Lung (tissue), 12 donors: ENCODE data around the gene UGT1A3. TPM values are rescaled to one million over a fixed set of nuclear protein-coding genes. Genes with fewer than 3 reads are reported as not detected.

ENCODE experiments used
- ATAC-seq: fragments of 200-7000 bp; cut with Tn5 transposase; one replicate; pipeline ENCODE4 v1.9.1; 2020; ENCODE audit warnings: moderate number of reproducible peaks; ENCODE audit not compliant: insufficient read depth, low FRiP score
- DNase-seq, 3 donors: peaks; one replicate each; pipeline ENCODE4 v3.0.0-alpha.2; 2013 to 2017
- H3K27ac ChIP-seq, 2 donors: one replicate each; pipeline ENCODE4 v1.5.1; 2013; ENCODE audit warnings: mild to moderate bottlenecking in 2 of 2, moderate library complexity in 2 of 2, control low read depth in 1 of 2, inconsistent platforms in 1 of 2, low read depth in 1 of 2, low read length in 1 of 2
- H3K27me3 ChIP-seq, 3 donors: one replicate each; pipeline ENCODE4 v1.5.1; 2013; ENCODE audit warnings: low read length in 2 of 3; ENCODE audit not compliant: control insufficient read depth in 3 of 3, insufficient read depth in 3 of 3
- H3K36me3 ChIP-seq, 4 donors: one replicate each; pipeline ENCODE4 v1.5.1; 2013; ENCODE audit warnings: low read length in 4 of 4, mild to moderate bottlenecking in 1 of 4, moderate library complexity in 1 of 4; ENCODE audit not compliant: control insufficient read depth in 4 of 4, insufficient read depth in 4 of 4
- H3K4me1 ChIP-seq, 5 donors: one replicate each; pipeline ENCODE4 v1.5.1; 2013; ENCODE audit warnings: low read length in 5 of 5, mild to moderate bottlenecking in 2 of 5, moderate library complexity in 1 of 5; ENCODE audit not compliant: control insufficient read depth in 5 of 5, insufficient read depth in 5 of 5
- H3K4me3 ChIP-seq: one replicate; pipeline ENCODE4 v1.5.1; 2013; ENCODE audit warnings: mild to moderate bottlenecking, control low read depth, moderate library complexity
- H3K9ac ChIP-seq, 2 donors: one replicate each; pipeline ENCODE4 v1.5.1; 2013; ENCODE audit warnings: low read length in 2 of 2, control low read depth in 1 of 2; ENCODE audit not compliant: insufficient read depth in 1 of 2
- H3K9me3 ChIP-seq, 4 donors: one replicate each; pipeline ENCODE4 v1.5.1; 2013; ENCODE audit warnings: low read length in 3 of 4, mild to moderate bottlenecking in 1 of 4, moderate library complexity in 1 of 4; ENCODE audit not compliant: control insufficient read depth in 4 of 4, insufficient read depth in 3 of 4
- CTCF ChIP-seq: IDR thresholded peaks from 2 replicates; pipeline ENCODE4 v1.5.1; 2012; ENCODE audit warnings: mild to moderate bottlenecking; ENCODE audit errors: control extremely low read depth, extremely low read depth
- WGBS, 2 donors: extraction: QIAGEN DNeasy Blood & Tissue Kit; methylation state at CpG; one replicate each; pipeline ENCODE4 v1.1.7; 2013; 5-methylcytosine and 5-hydroxymethylcytosine counted together
- polyA plus RNA-seq, 2 donors: library from polyadenylated mRNA; stranded (reverse); fragments of 200-250 nt; gene quantifications; one replicate each; pipeline ENCODE4 v1.2.1, GENCODE V29; 2013
- total RNA-seq, 2 donors: library from RNA; depleted of rRNA in 1 of 2; stranded (reverse); fragments of >200 nt in 1 of 2; gene quantifications; one replicate each; pipeline ENCODE4 v1.2.1, GENCODE V29; 2014 to 2021
- donor health status: control.
- donor health status: control.
- donor health status: Bipolar disorder and iron deficiency.
- donor health status: healthy.
- donor health status: DM: yes; HTN: yes; CAD: no.

UGT1A3 gene
- total and polyA plus RNA-seq, 4 donors: not detected

- Histone ChIP-seq H3K4me1 (no peaks in the 10 kb centered on the region), H3K27ac (no peak overlapping the region), H3K9ac (no peak overlapping the region), H3K9me3 (no peaks in the 10 kb centered on the region), H3K27me3 (no peaks in the 10 kb centered on the region), H3K4me3 (no peak overlapping the region), H3K36me3 (no peaks in the 10 kb centered on the region)
- TF ChIP-seq CTCF: no peak
- DNase-seq: no peak
- 63 to 68% methylated on average over 7 of the region's 7 CpGs for WGBS, 2 donors
- no peak for ATAC-seq
These were observed 70.3 kb downstream of the UGT1A3 start for GRCh38 chr2:233799087-233799665.

- no peak overlapping the region for H3K27ac ChIP-seq
- ATAC-seq: no peak
- 54 to 83% methylated on average over 5 of the region's 5 CpGs for WGBS, 2 donors
These were observed 70.9 kb downstream of the UGT1A3 start for GRCh38 chr2:233799716-233800115.

GRCh38 chr2:233800208-233800607 is 71.4 kb downstream of the UGT1A3 start:
- Histone ChIP-seq H3K27me3 (no peaks in the 10 kb centered on the region), H3K36me3 (no peaks in the 10 kb centered on the region), H3K4me1 (no peaks in the 10 kb centered on the region), H3K9me3 (no peaks in the 10 kb centered on the region), H3K4me3 (no peak overlapping the region), H3K27ac (no peak overlapping the region), H3K9ac (no peak overlapping the region)
- no peak for DNase-seq
- no peak for TF ChIP-seq CTCF
- WGBS, 2 donors: 80 to 86% methylated on average over 7 of the region's 7 CpGs
- no peak for ATAC-seq

More at GRCh38 chr2:233799716-233800115, 70.9 kb downstream of the UGT1A3 start:
- no peak for TF ChIP-seq CTCF
- DNase-seq: no peak
- Histone ChIP-seq H3K4me3 (no peak overlapping the region), H3K27me3 (no peaks in the 10 kb centered on the region), H3K9ac (no peak overlapping the region), H3K4me1 (no peaks in the 10 kb centered on the region), H3K36me3 (no peaks in the 10 kb centered on the region), H3K9me3 (no peaks in the 10 kb centered on the region)
